H1 (cell line): Measurements from ENCODE around the gene SPTBN1.

Source experiments
- EGR1 ChIP-seq: IDR thresholded peaks from 2 replicates; pipeline ENCODE4 v1.6.1; 2011; ENCODE audit warnings: low read depth, low read length, borderline replicate concordance
- POLR2A ChIP-seq, 2 experiments: IDR thresholded peaks; 1 replicate in 1 of 2; 2 replicates in 1 of 2; pipeline ENCODE4 v1.6.1; 2011; ENCODE audit warnings: low read depth in 2 of 2, low read length in 2 of 2, mild to moderate bottlenecking in 2 of 2; ENCODE audit errors: control extremely low read depth in 1 of 2
- TF ChIP-seq, protein P1 (sequence below), 3 experiments: IDR thresholded peaks; 1 replicate in 2 of 3; 2 replicates in 1 of 3; pipeline versions ENCODE4 v1.5.1 to v1.6.1; 2011; ENCODE audit warnings: low read length in 3 of 3, mild to moderate bottlenecking in 3 of 3, inconsistent platforms in 2 of 3, low read depth in 1 of 3, moderate library complexity in 1 of 3; ENCODE audit not compliant: insufficient read depth in 1 of 3; ENCODE audit errors: control extremely low read depth in 1 of 3
- TF ChIP-seq, protein P2 (sequence below): IDR thresholded peaks from 2 replicates; pipeline ENCODE4 v1.6.1; 2011; ENCODE audit warnings: low read length, improper control_type of control experiment
- TF ChIP-seq, protein P3 (sequence below): IDR thresholded peaks from 2 replicates; pipeline ENCODE4 v1.6.1; 2012; ENCODE audit warnings: inconsistent platforms

DNA sequence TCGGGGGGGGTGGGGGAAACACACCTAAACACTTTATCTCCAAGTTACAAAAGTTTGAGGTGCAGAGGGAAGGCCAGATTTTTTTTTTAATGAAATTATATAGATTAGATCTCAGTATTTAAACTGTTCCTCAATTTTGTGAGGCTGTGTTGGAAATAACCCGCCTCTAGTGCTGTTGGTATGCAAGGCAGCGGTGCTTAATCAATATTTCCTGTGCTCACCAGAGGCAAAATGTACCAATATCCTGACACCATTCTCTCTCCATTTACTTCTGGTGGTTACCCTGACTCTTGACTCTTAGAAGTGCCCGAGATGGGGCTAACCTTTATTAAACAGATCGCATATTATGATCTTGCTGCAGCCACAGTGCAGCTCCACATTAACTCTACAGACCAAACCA is 212.6 kb downstream of the SPTBN1 start:
- TF ChIP-seq, protein P1, sequence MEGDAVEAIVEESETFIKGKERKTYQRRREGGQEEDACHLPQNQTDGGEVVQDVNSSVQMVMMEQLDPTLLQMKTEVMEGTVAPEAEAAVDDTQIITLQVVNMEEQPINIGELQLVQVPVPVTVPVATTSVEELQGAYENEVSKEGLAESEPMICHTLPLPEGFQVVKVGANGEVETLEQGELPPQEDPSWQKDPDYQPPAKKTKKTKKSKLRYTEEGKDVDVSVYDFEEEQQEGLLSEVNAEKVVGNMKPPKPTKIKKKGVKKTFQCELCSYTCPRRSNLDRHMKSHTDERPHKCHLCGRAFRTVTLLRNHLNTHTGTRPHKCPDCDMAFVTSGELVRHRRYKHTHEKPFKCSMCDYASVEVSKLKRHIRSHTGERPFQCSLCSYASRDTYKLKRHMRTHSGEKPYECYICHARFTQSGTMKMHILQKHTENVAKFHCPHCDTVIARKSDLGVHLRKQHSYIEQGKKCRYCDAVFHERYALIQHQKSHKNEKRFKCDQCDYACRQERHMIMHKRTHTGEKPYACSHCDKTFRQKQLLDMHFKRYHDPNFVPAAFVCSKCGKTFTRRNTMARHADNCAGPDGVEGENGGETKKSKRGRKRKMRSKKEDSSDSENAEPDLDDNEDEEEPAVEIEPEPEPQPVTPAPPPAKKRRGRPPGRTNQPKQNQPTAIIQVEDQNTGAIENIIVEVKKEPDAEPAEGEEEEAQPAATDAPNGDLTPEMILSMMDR (IDR thresholded peaks at IDR 0.05; ENCODE audit: control extremely low read depth in 1 of 3, insufficient read depth in 1 of 3, low read depth in 1 of 3, low read length in 3 of 3), result no peak
- TF ChIP-seq EGR1, result no peak
- no peak for TF ChIP-seq POLR2A (IDR thresholded peaks at IDR 0.05; ENCODE audit: control extremely low read depth in 1 of 2, low read depth in 2 of 2, low read length in 2 of 2)
- TF ChIP-seq, protein P2, sequence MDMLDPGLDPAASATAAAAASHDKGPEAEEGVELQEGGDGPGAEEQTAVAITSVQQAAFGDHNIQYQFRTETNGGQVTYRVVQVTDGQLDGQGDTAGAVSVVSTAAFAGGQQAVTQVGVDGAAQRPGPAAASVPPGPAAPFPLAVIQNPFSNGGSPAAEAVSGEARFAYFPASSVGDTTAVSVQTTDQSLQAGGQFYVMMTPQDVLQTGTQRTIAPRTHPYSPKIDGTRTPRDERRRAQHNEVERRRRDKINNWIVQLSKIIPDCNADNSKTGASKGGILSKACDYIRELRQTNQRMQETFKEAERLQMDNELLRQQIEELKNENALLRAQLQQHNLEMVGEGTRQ, result no peak
- TF ChIP-seq, protein P3, sequence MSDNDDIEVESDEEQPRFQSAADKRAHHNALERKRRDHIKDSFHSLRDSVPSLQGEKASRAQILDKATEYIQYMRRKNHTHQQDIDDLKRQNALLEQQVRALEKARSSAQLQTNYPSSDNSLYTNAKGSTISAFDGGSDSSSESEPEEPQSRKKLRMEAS, result no peak
